HG02642 (cell line): ENCODE data around the gene GPR15.
A peak's percentile ranks its signal among the peaks of the same experiment; 100 is the strongest.

ENCODE experiments used
- ATAC-seq: cut with Tn5 transposase; IDR thresholded peaks from one replicate; pipeline ENCODE4 v1.9.1; 2021; ENCODE audit warnings: mild to moderate bottlenecking; ENCODE audit not compliant: unreplicated experiment, poor library complexity

The GPR15 gene

GRCh38 chr3:98531622-98532274 lies at the start of gene GPR15:
Gene GPR15, plus strand, starts transcription at chr3:98531978. Its CDS starts 56 bp downstream, at chr3:98532034.
- peak; percentile 33 for ATAC-seq

- no peak for ATAC-seq
Measured at GRCh38 chr3:98482717-98483482, 48.9 kb upstream of the GPR15 start.

GRCh38 chr3:98483626-98484025 lies 48.2 kb upstream of the GPR15 start:
- ATAC-seq, result no peak

- no peak for ATAC-seq
Measured at GRCh38 chr3:98497381-98497780, 34.4 kb upstream of the GPR15 start, which contains the start of gene OR5K2. Gene OR5K2, plus strand, starts transcription at chr3:98497681. Its CDS starts 0 bp downstream, at chr3:98497681.

- no peak for ATAC-seq
Measured at GRCh38 chr3:98500019-98500418, 31.8 kb upstream of the GPR15 start.

- no peak for ATAC-seq
Measured at GRCh38 chr3:98501270-98501669, 30.5 kb upstream of the GPR15 start.

GRCh38 chr3:98501863-98502576 lies 29.8 kb upstream of the GPR15 start:
- no peak for ATAC-seq

GRCh38 chr3:98504539-98504938 lies 27.2 kb upstream of the GPR15 start:
- no peak for ATAC-seq

GRCh38 chr3:98508582-98508981 lies 23.2 kb upstream of the GPR15 start:
- ATAC-seq, result no peak

- no peak for ATAC-seq
Measured at GRCh38 chr3:98512576-98512975, 19.2 kb upstream of the GPR15 start.

GRCh38 chr3:98513091-98513511 lies 18.7 kb upstream of the GPR15 start:
- ATAC-seq, result no peak

- ATAC-seq, result no peak
Measured at GRCh38 chr3:98513736-98514135, 18.0 kb upstream of the GPR15 start.

GRCh38 chr3:98514948-98515347 lies 16.8 kb upstream of the GPR15 start:
- ATAC-seq, result no peak

GRCh38 chr3:98518816-98519215 lies 13.0 kb upstream of the GPR15 start:
- no peak for ATAC-seq

- no peak for ATAC-seq
Measured at GRCh38 chr3:98519351-98519750, 12.4 kb upstream of the GPR15 start.

GRCh38 chr3:98521897-98522543 lies 9.8 kb upstream of the GPR15 start:
- ATAC-seq, result peak; percentile 50

GRCh38 chr3:98522544-98523281 lies 9.1 kb upstream of the GPR15 start, which contains the start of gene CLDND1:
Gene CLDND1, minus strand, starts transcription at chr3:98522902. Its CDS starts 1,478 bp downstream, at chr3:98521424.
- peak; percentile 90 for ATAC-seq

- ATAC-seq, result no peak
Measured at GRCh38 chr3:98525494-98525893, 6.3 kb upstream of the GPR15 start.

- ATAC-seq, result no peak
Measured at GRCh38 chr3:98528474-98529346, 3.1 kb upstream of the GPR15 start.
